H7 (cell line): ENCODE results near the gene PHF1. TPM values are rescaled to one million over a fixed set of nuclear protein-coding genes. Genes with fewer than 3 reads are reported as not detected.
"Not testable (repeated sequence)": the region's sequence is repeated elsewhere in the genome, so short reads cannot be mapped to it uniquely, and the experiment has no call there.

ENCODE experiments used
- DNase-seq: peaks from one replicate; pipeline ENCODE4 v3.0.0; 2012
- H3K27me3 ChIP-seq: 2 replicates; pipeline ENCODE4 v1.6.0; 2011; ENCODE audit warnings: mild to moderate bottlenecking, low read length; ENCODE audit not compliant: control insufficient read depth, insufficient read depth
- H3K36me3 ChIP-seq: replicated peaks from 2 replicates; pipeline ENCODE4 v1.5.1; 2011; ENCODE audit warnings: low read length; ENCODE audit not compliant: control insufficient read depth, insufficient read depth
- H3K4me3 ChIP-seq: 2 replicates; pipeline ENCODE4 v1.5.1; 2011; ENCODE audit warnings: low read depth, mild to moderate bottlenecking, control low read depth, low read length, moderate library complexity; ENCODE audit not compliant: insufficient read depth
- total RNA-seq: library from RNA; depleted of rRNA; stranded (reverse); fragments of >200 nt; shearing (Covaris generic); gene quantifications from 2 replicates; pipeline ENCODE4 v1.2.3, GENCODE V29; 2014; rRNA removed

PHF1 gene
- total RNA-seq = 38.3 and 41.9 TPM in 2 replicates

GRCh38 chr6:33410711-33411631 lies at the start of gene PHF1:
Gene PHF1 (plus strand): TSS chr6:33411014. CDS start chr6:33412264, 1,250 bp downstream.
- Histone ChIP-seq H3K36me3 (peaks cover 39% of the 10 kb centered on the region), H3K27me3 (no peaks in the 10 kb centered on the region), H3K4me3 (peak within 1 kb of the TSS; percentile 64)
- peak; percentile 96 for DNase-seq

GRCh38 chr6:33363486-33363885 lies 47.3 kb upstream of the PHF1 start:
- not testable (repeated sequence) for H3K4me3 ChIP-seq, DNase-seq, H3K36me3 ChIP-seq, H3K27me3 ChIP-seq

DNA sequence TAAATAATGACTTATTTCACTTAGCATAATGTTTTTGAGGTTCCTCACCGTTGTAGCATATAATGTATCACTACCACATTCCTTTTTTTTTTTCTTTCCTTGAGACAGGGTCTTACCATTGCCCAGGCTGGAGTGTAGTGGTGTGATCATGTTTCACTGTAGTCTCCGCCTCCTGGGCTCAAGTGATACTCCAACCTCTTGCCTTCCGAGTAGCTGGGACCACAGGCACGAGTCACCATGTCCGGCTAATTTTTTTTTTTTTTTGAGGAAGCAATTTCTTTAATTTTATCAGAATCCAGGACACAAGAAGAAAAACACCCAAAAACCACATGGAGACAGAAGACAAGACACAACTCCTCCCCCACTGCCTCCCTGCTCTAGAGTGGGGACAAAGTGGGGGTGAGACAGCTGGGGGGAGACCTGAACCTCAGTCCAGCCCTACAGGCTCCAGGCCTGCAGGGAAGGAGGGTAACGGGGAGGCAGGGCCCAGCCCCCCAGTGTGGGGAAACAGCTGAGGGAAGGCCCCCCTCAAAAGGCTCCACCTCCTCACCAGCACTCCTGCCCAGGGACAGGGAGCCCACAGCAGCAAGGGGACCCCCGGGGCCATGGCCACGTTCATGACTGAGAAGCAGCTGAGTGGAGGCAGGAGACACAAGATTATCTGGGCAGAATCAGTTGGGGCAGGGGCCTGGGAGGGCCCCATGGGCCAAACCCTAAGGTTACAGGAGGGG lies 46.2 kb upstream of the PHF1 start:
- not testable (repeated sequence) for H3K27me3 ChIP-seq, H3K4me3 ChIP-seq, H3K36me3 ChIP-seq
- DNase-seq = peak; percentile 33

DNA sequence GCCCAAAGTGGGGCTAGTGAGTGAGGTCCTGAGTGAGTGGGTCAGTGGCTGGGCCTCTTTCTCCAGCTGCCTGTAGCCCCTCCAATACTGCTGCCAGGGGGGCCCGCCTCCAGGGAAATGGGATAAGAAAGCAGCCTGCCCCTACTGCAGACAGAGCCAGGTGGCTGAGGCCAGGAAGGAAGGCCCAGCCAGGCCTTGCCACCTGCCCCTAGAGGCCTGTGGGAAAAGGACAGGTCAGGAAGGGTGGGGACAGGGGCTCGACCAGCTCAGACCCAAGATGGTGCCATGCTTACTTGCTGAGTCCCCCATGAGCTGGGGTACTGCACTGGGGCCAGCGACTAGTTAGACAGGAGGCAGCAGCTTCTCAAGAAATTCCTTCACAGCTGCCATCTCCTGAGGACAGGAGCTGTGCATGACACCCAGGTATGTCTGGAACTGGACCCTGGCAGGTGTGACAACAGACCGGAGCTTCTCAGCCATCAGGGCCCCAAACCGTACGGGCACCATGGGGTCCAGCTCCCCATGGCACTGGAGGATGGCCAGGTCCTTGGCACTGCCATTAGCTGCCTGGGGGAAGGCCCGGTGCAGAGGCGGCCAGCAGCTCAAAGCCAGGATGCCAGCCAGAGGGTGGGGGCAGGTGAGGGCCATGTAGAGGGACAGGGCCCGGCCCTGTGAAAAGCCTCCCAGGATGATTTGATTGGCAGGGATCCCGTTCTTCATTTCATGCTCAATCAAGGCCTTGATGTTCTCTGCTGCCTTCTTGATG lies 45.4 kb upstream of the PHF1 start:
- not testable (repeated sequence) for H3K27me3 ChIP-seq
- DNase-seq = peak; percentile 49

GRCh38 chr6:33367009-33367714 lies 43.7 kb upstream of the PHF1 start:
- DNase-seq = no peak
- Histone ChIP-seq H3K4me3 (no peak overlapping the region), H3K27me3 (no peaks in the 10 kb centered on the region)

More for the DNA sequence above, 45.4 kb upstream of the PHF1 start:
- not testable (repeated sequence) for H3K4me3 ChIP-seq, H3K36me3 ChIP-seq

DNA sequence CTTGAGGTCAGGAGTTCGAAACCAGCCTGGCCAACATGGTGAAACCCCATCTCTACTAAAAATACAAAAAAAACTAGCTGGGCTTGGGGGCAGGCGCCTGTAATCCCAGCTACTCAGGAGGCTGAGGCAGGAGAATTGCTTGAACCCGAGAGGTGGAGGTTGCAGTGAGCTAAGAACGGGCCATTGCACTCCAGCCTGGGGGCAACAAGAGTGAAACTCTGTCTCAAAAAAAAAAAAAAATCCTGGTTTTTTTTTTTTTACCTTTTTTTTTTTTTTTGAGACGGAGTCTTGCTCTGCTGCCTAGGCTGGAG lies 43.1 kb upstream of the PHF1 start:
- H3K36me3 ChIP-seq, H3K27me3 ChIP-seq, H3K4me3 ChIP-seq, DNase-seq: not testable (repeated sequence)

More at GRCh38 chr6:33367009-33367714, 43.7 kb upstream of the PHF1 start:
- H3K36me3 ChIP-seq = no peaks in the 10 kb centered on the region

GRCh38 chr6:33371901-33372300 lies 38.9 kb upstream of the PHF1 start:
- not testable (repeated sequence) for DNase-seq, H3K36me3 ChIP-seq, H3K27me3 ChIP-seq, H3K4me3 ChIP-seq

GRCh38 chr6:33372526-33373123 lies 38.2 kb upstream of the PHF1 start:
- Histone ChIP-seq H3K4me3 (no peak overlapping the region), H3K36me3 (no peaks in the 10 kb centered on the region), H3K27me3 (no peaks in the 10 kb centered on the region)
- peak; percentile 41 for DNase-seq

- Histone ChIP-seq H3K27me3 (no peaks in the 10 kb centered on the region), H3K4me3 (no peak overlapping the region), H3K36me3 (no peaks in the 10 kb centered on the region)
- no peak for DNase-seq
Measured at GRCh38 chr6:33373960-33374910, 36.6 kb upstream of the PHF1 start.

DNA sequence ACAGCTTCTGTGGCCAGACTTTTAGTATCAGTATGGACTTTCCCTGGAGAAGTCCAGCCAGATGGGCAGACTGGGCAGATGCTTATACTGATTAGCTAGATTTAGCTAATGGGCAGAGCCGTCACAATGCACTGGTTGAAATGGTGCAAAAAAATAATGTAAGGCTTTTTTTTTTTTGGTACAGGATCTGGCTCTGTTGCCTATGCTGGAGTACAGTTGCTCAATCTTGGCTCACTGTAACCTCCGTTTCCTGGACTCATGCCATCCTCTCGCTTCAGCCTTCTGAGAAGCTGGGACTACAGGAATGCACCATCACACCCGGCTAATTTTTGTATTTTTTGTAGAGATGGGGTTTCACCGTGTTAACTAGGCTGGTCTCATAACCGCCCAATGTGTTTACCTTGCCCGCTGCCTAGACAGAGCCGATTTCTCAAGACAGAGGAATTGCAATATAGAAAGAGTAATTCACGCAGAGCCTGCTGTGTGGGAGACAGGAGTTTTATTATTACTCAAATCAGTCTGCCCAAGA lies 35.6 kb upstream of the PHF1 start:
- DNase-seq = no peak

GRCh38 chr6:33377171-33377570 lies 33.6 kb upstream of the PHF1 start:
- Histone ChIP-seq H3K4me3 (no peak overlapping the region), H3K36me3 (no peaks in the 10 kb centered on the region), H3K27me3 (no peaks in the 10 kb centered on the region)
- no peak for DNase-seq

More for the DNA sequence above, 35.6 kb upstream of the PHF1 start:
- Histone ChIP-seq H3K4me3 (no peak overlapping the region), H3K36me3 (no peaks in the 10 kb centered on the region), H3K27me3 (no peaks in the 10 kb centered on the region)

- H3K36me3 ChIP-seq, H3K27me3 ChIP-seq, DNase-seq, H3K4me3 ChIP-seq: not testable (repeated sequence)
Measured at GRCh38 chr6:33379184-33379583, 31.6 kb upstream of the PHF1 start.
